K562 (cell line): Measurements from ENCODE around the gene CLIC3. TPM values are rescaled to one million over a fixed set of nuclear protein-coding genes. Genes with fewer than 3 reads are reported as not detected.

ENCODE experiments used
- ATAC-seq: fragments of 200-7000 bp; cut with Tn5 transposase; 3 replicates; pipeline ENCODE4 v1.9.1; 2020; ENCODE audit warnings: moderate library complexity
- BruUV-seq: library from RNA; stranded (reverse); fragments of 400-500 nt; replicated peaks from 2 replicates; lab custom pipeline; 2021; lab: Mats Ljungman, UMichigan
- CTCF ChIA-PET: fragments of 300-600 bp; formaldehyde crosslinking; extraction: SDS; loops from one replicate; lab custom pipeline; 2021; ENCODE audit warnings: low intra/inter-chr PET ratio; lab: Yijun Ruan, JAX
- POLR2A ChIA-PET: fragments of 300-600, 350-650 bp; sonication (Branson Sonifier 250); formaldehyde crosslinking; extraction: SDS; loops from one replicate; lab custom pipeline; 2021; ENCODE audit warnings: antibody characterized with exemption, inconsistent platforms; lab: Yijun Ruan, JAX
- DNase-seq, 4 experiments: peaks; one replicate each; pipeline versions ENCODE4 v3.0.0 to v3.0.0-alpha.2; 2011 to 2018; ENCODE audit warnings: low spot score in 3 of 4, mixed read lengths in 3 of 4; ENCODE audit errors: extremely low read depth in 1 of 4
- FAIRE-seq: peaks from 2 replicates; lab custom pipeline; 2011; peaks lifted over from hg19 to GRCh38; lab: Jason Lieb, UNC
- H2AFZ ChIP-seq: 2 replicates; pipeline ENCODE4 v1.6.0; 2011; ENCODE audit warnings: low read depth, low read length, control low read depth, inconsistent platforms
- H3K27ac ChIP-seq: fragments of 200-600 bp; 3 replicates; pipeline ENCODE4 v1.8.0; 2011; ENCODE audit warnings: low read depth, mild to moderate bottlenecking, control low read depth, inconsistent platforms, low read length, moderate library complexity, mixed read lengths; ENCODE audit errors: extremely low read depth
- H3K27me3 ChIP-seq, 2 experiments: fragments of 300-600 bp in 1 of 2; 2 replicates in 1 of 2; 3 replicates in 1 of 2; pipeline versions ENCODE4 v1.6.0 to v1.8.0; 2011; ENCODE audit warnings: inconsistent platforms in 2 of 2, low read length in 2 of 2, mild to moderate bottlenecking in 1 of 2, mixed read lengths in 1 of 2, moderate library complexity in 1 of 2; ENCODE audit not compliant: control insufficient read depth in 2 of 2, insufficient read depth in 2 of 2
- H3K36me3 ChIP-seq: fragments of 300-600 bp; 3 replicates; pipeline ENCODE4 v1.8.0; 2011; ENCODE audit warnings: mild to moderate bottlenecking, low read length, inconsistent platforms; ENCODE audit not compliant: control insufficient read depth, insufficient read depth
- H3K4me1 ChIP-seq, 2 experiments: fragments of 200-600 bp in 1 of 2; replicated peaks in 1 of 2; 2 replicates in 1 of 2; 3 replicates in 1 of 2; pipeline versions ENCODE4 v1.5.1 to v1.8.0; 2011; ENCODE audit warnings: inconsistent platforms in 2 of 2, low read length in 2 of 2, mild to moderate bottlenecking in 1 of 2, mixed read lengths in 1 of 2, moderate library complexity in 1 of 2; ENCODE audit not compliant: control insufficient read depth in 2 of 2, insufficient read depth in 2 of 2
- H3K4me2 ChIP-seq: 2 replicates; pipeline ENCODE4 v1.6.1; 2011; ENCODE audit warnings: low read length, control low read depth, inconsistent platforms, mixed read lengths; ENCODE audit not compliant: insufficient read depth
- H3K4me3 ChIP-seq: fragments of 200-600 bp; sonication (generic), shearing (Covaris generic); 2 replicates; pipeline ENCODE4 v1.5.1; 2016; ENCODE audit warnings: control low read depth, inconsistent platforms
- H3K79me2 ChIP-seq: fragments of 200-600 bp; 3 replicates; pipeline ENCODE4 v1.8.0; 2011; ENCODE audit warnings: low read length, inconsistent platforms; ENCODE audit not compliant: control insufficient read depth, insufficient read depth
- H3K9ac ChIP-seq, 2 experiments: 2 replicates each; pipeline versions ENCODE4 v1.6.0 to v1.6.1; 2011; ENCODE audit warnings: low read depth in 2 of 2, low read length in 2 of 2, control low read depth in 1 of 2, inconsistent platforms in 1 of 2, mild to moderate bottlenecking in 1 of 2, mixed read lengths in 1 of 2; ENCODE audit not compliant: insufficient read depth in 1 of 2
- H3K9me1 ChIP-seq: one replicate; pipeline ENCODE4 v1.6.0; 2011; ENCODE audit warnings: inconsistent platforms, mild to moderate bottlenecking, low read length, moderate library complexity; ENCODE audit not compliant: control insufficient read depth, insufficient read depth
- H3K9me3 ChIP-seq: replicated peaks from 2 replicates; pipeline ENCODE4 v1.5.1; 2011; ENCODE audit warnings: low read depth, low read length, inconsistent platforms; ENCODE audit not compliant: control insufficient read depth, insufficient read depth
- H4K20me1 ChIP-seq: replicated peaks from 2 replicates; pipeline ENCODE4 v1.6.1; 2011; ENCODE audit warnings: low read length, inconsistent platforms, mixed read lengths; ENCODE audit not compliant: control insufficient read depth, insufficient read depth
- HNRNPL ChIP-seq: fragments of 200-400 bp; formaldehyde crosslinking; IDR thresholded peaks from 2 replicates; pipeline ENCODE4 v1.6.1; 2017; ENCODE audit warnings: low read depth, mild to moderate bottlenecking, low read length
- MCM3 ChIP-seq: fragments of 450-650 bp; IDR thresholded peaks from 2 replicates; pipeline ENCODE4 v1.6.1; 2016
- RBM22 ChIP-seq: fragments of 200-400 bp; formaldehyde crosslinking; IDR thresholded peaks from 2 replicates; pipeline ENCODE4 v1.6.1; 2018; ENCODE audit warnings: low read length, low read depth; ENCODE audit not compliant: poor library complexity, severe bottlenecking
- TCF15 ChIP-seq: fragments of 250-450 bp; sonication (Bioruptor Pico); IDR thresholded peaks from 2 replicates; pipeline ENCODE4 v1.8.0; 2022; ENCODE audit warnings: moderate library complexity, mild to moderate bottlenecking, inconsistent platforms
- ZBTB33 ChIP-seq: sonication (generic); formaldehyde crosslinking; IDR thresholded peaks from 2 replicates; pipeline ENCODE4 v1.8.1; 2023; ENCODE audit warnings: mild to moderate bottlenecking, missing genetic modification reagents
- WGBS: fragments of 100-300 bp; shearing (Covaris generic); methylation state at CpG from one replicate; pipeline ENCODE4 v1.1.6; 2016; ENCODE audit warnings: low coverage, mixed read lengths; ENCODE audit not compliant: insufficient coverage; ENCODE audit errors: missing lambda C conversion rate; 5-methylcytosine and 5-hydroxymethylcytosine counted together
- in situ Hi-C: fragments of 300-500 bp; cut with MboI; formaldehyde crosslinking; loops from 4 replicates; pipeline ENCODE4 v1.15.0; 2018; ENCODE audit warnings: inconsistent platforms, mixed read lengths
- intact Hi-C: fragments of 100-400 bp; cut with micrococcal nuclease; formaldehyde crosslinking; loops from 2 replicates; pipeline ENCODE4 v1.14.2; 2022
- polyA plus RNA-seq, 8 experiments: library from polyadenylated mRNA; depleted of rRNA in 4 of 8; stranded (reverse) in 5 of 8; unstranded in 3 of 8; fragments of >200 nt; fragmentation: Nextera tagmentation in 2 of 8; fragmentation: Illumina TruSeq in 1 of 8; extraction: Ambion mirVana in 2 of 8; extraction: Trizol in 1 of 8; gene quantifications; 2 replicates each; pipeline versions ENCODE4 v1.2.1 to v1.2.3, GENCODE V29; 2011 to 2014; ENCODE audit warnings: inconsistent platforms in 1 of 8, missing spikeins in 1 of 8
- total RNA-seq, 7 experiments: library from RNA; depleted of rRNA in 6 of 7; stranded (reverse); fragments of >200 nt in 6 of 7; fragmentation: Illumina TruSeq in 2 of 7; extraction: Trizol in 2 of 7; gene quantifications; 2 replicates each; pipeline versions ENCODE4 v1.2.1 to v1.2.3, GENCODE V29; 2011 to 2021; ENCODE audit warnings: low replicate concordance in 1 of 7
- TF ChIP-seq, protein P1 (sequence below), 2 experiments: fragments of 450-650 bp in 1 of 2; IDR thresholded peaks; 2 replicates each; pipeline ENCODE4 v1.6.1; 2011 to 2017; ENCODE audit warnings: low read depth in 2 of 2, antibody characterized with exemption in 1 of 2, borderline replicate concordance in 1 of 2, low read length in 1 of 2, mild to moderate bottlenecking in 1 of 2, mixed read lengths in 1 of 2; ENCODE audit not compliant: control insufficient read depth in 1 of 2
- TF ChIP-seq, protein P2 (sequence below): fragments of 450-650 bp; IDR thresholded peaks from 2 replicates; pipeline ENCODE4 v1.6.1; 2018; ENCODE audit not compliant: partially characterized antibody

The CLIC3 gene
- total and polyA plus RNA-seq, 9 of the 15 experiments (the other 6 are each of a cell fraction or from before 2014, with no cell fraction given): 0.27 to 0.29 TPM; not detected in 7

GRCh38 chr9:136994888-136995230 is 1.5 kb downstream of the CLIC3 start:
- CTCF ChIA-PET: no interaction called here
- Histone ChIP-seq H3K4me2 (no peak overlapping the region), H3K27me3 (no peaks in the 10 kb centered on the region), H3K4me1 (peaks cover 30 to 75% of the 10 kb centered on the region in 2 experiments), H3K9me3 (peaks cover 6% of the 10 kb centered on the region), H2AFZ (no peak overlapping the region), H3K4me3 (no peak overlapping the region), H3K9me1 (no peaks in the 10 kb centered on the region), H3K79me2 (peaks cover 18% of the 10 kb centered on the region), H3K36me3 (peaks cover 22% of the 10 kb centered on the region; the same call in 1 of the 3 replicates), H3K27ac (no peak overlapping the region), H4K20me1 (no peaks in the 10 kb centered on the region), H3K9ac (no peak overlapping the region)
- WGBS: 97% methylated on average over 9 of the region's 40 CpGs
- intact Hi-C loops: loop anchor here (5.0 kb wide), 1 partner anchor 48 kb away; the partner anchor contains the start of gene C8G
- ATAC-seq: no peak
- FAIRE-seq: no peak
- in situ Hi-C loops: no loop called here
- no TSS peak for BruUV-seq
- DNase-seq: no peak
- TF ChIP-seq RBM22 (peak; percentile 41), MCM3 (no peak), HNRNPL (0 out of 2 replicates have a peak, but pooled peaks have one; percentile 39), ZBTB33 (peak; percentile 97), TCF15 (CRISPR knock-in tag) (no peak)
- TF ChIP-seq, protein P1, sequence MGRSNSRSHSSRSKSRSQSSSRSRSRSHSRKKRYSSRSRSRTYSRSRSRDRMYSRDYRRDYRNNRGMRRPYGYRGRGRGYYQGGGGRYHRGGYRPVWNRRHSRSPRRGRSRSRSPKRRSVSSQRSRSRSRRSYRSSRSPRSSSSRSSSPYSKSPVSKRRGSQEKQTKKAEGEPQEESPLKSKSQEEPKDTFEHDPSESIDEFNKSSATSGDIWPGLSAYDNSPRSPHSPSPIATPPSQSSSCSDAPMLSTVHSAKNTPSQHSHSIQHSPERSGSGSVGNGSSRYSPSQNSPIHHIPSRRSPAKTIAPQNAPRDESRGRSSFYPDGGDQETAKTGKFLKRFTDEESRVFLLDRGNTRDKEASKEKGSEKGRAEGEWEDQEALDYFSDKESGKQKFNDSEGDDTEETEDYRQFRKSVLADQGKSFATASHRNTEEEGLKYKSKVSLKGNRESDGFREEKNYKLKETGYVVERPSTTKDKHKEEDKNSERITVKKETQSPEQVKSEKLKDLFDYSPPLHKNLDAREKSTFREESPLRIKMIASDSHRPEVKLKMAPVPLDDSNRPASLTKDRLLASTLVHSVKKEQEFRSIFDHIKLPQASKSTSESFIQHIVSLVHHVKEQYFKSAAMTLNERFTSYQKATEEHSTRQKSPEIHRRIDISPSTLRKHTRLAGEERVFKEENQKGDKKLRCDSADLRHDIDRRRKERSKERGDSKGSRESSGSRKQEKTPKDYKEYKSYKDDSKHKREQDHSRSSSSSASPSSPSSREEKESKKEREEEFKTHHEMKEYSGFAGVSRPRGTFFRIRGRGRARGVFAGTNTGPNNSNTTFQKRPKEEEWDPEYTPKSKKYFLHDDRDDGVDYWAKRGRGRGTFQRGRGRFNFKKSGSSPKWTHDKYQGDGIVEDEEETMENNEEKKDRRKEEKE (IDR thresholded peaks at IDR 0.05; ENCODE audit: borderline replicate concordance in 1 of 2, control insufficient read depth in 1 of 2, low read depth in 2 of 2, low read length in 1 of 2): no peak
- TF ChIP-seq, protein P2, sequence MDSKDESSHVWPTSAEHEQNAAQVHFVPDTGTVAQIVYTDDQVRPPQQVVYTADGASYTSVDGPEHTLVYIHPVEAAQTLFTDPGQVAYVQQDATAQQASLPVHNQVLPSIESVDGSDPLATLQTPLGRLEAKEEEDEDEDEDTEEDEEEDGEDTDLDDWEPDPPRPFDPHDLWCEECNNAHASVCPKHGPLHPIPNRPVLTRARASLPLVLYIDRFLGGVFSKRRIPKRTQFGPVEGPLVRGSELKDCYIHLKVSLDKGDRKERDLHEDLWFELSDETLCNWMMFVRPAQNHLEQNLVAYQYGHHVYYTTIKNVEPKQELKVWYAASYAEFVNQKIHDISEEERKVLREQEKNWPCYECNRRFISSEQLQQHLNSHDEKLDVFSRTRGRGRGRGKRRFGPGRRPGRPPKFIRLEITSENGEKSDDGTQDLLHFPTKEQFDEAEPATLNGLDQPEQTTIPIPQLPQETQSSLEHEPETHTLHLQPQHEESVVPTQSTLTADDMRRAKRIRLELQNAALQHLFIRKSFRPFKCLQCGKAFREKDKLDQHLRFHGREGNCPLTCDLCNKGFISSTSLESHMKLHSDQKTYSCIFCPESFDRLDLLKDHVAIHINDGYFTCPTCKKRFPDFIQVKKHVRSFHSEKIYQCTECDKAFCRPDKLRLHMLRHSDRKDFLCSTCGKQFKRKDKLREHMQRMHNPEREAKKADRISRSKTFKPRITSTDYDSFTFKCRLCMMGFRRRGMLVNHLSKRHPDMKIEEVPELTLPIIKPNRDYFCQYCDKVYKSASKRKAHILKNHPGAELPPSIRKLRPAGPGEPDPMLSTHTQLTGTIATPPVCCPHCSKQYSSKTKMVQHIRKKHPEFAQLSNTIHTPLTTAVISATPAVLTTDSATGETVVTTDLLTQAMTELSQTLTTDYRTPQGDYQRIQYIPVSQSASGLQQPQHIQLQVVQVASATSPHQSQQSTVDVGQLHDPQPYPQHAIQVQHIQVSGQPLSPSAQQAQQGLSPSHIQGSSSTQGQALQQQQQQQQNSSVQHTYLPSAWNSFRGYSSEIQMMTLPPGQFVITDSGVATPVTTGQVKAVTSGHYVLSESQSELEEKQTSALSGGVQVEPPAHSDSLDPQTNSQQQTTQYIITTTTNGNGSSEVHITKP: no peak
- POLR2A ChIA-PET: no interaction called here
